HG03558 (cell line): Measurements from ENCODE around the gene GRIK5.
"Not testable (repeated sequence)": the region's sequence is repeated elsewhere in the genome, so short reads cannot be mapped to it uniquely, and the experiment has no call there.

ENCODE experiments used
- ATAC-seq: cut with Tn5 transposase; IDR thresholded peaks from one replicate; pipeline ENCODE4 v1.9.1; 2021; ENCODE audit warnings: moderate number of reproducible peaks; ENCODE audit not compliant: unreplicated experiment; ENCODE audit errors: extremely low read depth

GRIK5 gene

DNA sequence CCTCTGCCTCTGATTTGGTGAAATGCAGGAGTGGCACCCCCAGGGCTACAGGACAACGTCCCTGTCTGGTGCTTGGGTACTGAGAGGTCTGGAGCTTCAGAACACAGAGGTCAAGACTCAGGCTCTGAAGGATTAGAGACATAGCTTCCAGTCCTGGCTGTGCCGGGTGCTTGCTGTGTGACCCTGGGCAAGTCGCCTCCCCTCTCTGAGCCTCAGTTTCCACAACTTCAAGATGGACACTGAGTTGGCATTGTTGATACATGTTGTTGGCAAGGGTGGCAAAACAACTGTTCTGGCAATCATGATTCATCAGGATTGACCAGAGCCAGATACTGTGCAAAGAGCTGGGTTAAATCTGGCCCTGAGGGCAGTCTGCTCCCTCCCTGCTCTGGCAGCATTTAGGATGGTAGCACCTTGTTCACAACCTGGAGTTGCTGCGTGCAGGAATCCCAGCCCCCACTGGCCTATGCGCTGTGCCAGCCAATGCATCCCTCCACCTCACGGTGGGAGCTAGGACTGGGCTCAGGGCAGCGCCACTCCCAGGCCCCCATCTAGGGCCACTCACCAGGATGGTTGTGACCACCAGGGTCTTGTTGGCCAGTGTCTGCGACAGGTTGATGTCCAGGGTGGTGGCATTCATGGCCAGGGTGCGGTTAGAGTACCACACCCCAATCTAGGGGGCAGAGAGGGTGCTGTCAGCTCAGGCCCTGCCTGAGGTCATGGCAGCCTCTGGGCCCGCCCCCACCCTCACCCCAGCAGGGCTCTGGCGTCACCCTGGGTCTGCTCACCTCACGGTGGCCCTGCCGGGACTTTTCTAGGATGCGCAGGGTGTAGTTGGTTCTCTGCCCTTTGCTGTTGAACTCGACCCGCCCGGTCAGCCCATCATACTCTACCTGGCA lies 16.7 kb downstream of the GRIK5 start:
- no peak for ATAC-seq

DNA sequence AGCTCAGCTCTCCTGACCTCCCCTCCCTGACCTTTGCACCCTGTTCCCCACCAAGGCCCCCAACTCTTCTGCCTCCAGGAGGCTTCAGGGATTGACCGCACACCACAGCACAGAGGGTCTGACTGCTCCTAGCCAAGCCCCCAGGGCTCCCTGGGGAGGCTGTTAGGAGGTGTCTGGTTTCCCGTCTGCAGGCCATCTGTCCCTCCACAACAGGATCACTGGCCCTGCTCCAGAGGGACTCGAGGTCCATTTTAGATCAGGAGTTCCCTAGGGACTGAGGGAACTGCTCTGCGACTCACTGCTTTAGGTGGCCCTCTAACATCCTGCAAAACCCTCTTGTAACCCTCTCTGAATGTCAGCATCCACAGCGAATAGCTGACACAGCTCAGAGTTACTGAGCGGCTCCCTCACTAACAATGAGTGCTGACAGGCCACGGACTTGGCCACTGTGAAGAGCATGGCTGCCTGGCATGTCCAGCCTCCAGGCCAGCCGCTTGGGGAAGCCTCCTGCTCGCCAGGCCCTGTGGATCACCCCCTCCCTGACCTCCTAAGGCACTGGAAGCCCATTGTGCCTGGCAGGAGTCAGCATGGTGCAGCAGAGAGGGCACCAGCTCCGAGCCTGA lies 17.7 kb downstream of the GRIK5 start:
- no peak for ATAC-seq

DNA sequence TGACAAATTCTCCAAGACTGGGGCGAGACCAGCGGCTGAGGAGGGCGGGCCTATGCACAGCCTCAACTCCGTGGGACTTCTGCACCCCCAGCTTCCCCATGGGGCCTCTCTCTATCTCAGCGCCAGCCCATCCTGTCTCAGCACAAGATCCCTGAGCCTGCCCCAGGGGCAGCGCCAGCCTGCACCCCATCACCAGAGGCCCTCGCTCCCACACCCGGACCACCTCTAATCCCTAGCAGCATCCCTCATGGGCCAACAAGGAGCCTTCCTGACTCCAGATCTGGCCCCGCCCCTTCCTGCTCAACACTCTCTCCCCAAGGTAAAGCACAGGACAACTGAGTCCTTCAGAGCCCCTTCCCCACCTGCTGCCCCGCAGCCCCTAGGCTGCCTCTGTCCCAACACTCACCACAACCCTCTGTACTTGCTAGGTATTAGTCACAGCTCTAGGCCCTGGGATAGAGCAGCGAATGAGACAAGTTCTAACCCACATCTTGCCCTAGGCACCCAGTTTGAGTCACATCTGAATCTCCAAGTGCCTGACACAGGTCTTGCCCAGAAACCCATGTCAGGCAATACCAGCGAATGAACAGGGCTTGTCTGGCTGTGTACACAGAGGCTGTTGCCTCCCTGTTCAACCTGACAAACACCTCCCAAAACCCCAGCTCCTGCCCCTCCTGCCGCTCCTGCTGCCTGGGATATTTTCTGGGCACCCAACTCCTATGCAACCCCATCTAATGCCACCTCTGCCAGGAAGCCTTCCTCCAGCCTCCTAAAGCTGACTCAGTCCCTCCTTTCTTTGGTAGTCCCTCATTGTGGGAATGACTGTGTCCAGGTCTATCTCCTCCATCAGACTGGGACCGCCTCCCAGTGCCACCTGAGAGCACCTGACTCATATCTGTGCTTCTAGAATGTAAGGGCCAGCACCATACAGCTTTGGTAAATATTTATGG lies 18.6 kb downstream of the GRIK5 start:
- no peak for ATAC-seq

DNA sequence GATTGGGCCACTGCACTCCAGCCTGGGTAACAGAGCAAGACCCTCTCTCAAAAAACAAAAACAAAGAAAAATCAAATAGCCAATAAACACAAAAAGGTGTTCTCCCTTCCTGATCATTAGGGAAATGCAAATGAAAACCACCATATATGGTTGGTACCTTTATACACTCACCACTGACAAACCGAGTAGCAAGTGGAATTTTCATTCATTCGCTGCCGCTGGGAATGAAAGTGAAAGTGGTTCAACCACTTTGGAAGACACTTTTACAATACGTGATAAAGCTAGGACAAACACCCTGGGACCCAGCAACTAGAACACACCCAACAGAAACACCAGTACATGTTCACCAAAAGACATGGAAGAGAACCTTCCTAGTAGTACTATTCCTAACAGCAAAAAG lies 21.0 kb downstream of the GRIK5 start:
- ATAC-seq = no peak

DNA sequence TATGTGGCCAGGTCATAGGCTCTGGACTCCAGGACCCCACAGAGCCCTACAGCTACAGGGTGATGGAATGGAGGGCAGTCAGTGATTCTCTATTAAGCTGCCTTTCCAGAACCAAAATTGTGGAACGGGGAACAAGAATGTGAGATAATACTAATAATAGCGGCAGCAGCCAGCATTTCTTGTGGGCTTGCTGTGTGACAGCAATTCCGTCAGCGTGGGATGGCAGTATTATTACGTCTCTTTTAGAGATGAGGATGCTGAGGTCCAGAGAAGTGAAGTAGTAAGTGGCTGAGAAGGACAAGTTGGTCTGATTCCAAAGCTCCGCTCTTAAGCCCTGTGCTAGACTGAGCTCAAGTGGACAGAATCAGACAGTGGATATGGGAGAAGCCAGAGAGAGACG lies 24.4 kb downstream of the GRIK5 start:
- no peak for ATAC-seq

DNA sequence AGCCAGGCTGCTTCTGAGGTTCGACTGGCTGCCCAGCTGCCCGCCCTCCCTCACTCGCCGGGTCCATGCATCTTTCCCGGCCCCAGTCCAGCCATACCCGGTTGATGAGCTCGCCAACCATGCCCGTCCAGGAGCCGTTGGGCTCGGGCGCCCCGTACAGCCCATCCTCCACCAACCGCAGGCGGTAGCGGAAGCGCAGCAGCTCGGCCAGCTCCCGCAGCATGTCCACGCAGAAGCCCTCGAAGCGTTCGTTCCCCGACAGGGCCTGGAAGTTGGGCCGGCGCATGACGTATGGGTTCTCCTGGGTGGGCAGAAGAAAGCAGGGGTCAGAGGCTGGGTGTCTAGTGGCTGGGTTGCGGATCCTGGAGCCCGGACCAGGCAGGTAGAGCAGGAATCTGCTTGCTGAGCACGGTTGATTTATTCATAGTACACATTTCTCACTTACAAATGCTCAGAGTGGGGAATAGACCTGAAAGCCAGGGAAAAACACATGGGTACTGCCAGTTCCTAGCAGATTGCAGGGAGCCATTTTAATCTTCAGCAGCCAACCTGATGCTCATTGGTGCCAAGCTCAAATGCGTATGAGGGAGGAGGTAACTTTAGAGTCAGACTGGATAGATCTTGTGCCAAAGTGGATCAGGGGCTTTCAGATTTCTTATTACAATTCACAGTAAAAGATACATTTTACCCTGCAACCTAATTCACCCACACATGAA lies 27.4 kb downstream of the GRIK5 start:
- no peak for ATAC-seq

DNA sequence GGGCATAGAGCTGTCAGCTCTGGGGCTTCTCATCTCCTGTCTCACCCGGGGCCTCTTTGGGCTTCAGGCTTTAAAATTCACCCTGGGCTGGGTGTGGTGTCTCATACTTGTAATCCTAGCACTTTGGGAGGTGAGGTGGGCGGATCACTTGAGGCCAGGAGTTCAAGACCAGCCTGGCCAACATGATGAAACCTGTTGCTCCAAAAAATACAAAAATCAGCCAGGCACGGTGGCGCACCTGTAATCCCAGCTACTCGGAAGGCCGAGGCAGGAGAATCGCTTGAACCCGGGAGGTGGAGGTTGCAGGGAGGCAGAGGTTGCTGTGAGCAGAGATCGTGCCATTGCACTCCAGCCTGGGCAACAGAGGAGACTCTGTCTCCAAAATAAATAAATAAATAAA lies 29.5 kb downstream of the GRIK5 start:
- not testable (repeated sequence) for ATAC-seq

DNA sequence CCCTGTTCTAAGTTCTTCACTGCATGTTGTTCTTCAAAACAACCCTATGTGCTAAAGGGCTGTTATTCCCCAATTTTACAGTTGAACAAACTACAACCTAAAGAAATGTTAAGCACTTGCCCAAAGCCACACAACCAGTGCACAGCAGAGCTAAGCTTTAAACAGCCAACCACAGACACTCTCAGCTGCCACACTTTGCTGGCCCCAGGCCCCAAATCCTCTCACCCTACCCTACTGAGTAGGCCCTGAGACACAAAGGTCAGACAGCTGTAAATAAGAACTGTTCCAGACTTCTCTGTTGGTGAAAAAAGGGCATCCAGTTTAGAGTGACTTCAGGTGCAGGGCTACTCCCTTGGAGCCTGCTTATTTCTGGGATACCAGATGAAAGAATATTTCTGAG lies 30.0 kb downstream of the GRIK5 start:
- ATAC-seq = no peak

DNA sequence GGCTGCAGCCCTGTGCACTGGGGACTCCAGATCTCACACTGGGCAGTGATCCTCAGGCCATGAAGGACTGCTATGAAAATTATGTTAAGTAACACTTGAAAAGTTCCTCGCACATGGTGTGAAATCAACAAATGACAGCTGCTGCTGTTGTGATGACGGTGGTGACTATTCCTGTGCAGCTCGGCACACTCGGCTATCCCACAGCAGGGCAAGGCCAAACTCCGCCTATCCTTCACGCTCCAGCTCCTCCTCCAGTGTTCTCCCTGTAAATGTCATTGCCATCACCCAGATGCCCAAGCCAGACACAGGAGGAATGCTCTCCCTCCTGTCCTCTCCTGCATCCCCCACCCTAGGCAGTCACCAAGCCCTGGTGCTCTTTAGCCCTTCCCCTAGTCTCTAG lies 31.3 kb downstream of the GRIK5 start:
- ATAC-seq = no peak

DNA sequence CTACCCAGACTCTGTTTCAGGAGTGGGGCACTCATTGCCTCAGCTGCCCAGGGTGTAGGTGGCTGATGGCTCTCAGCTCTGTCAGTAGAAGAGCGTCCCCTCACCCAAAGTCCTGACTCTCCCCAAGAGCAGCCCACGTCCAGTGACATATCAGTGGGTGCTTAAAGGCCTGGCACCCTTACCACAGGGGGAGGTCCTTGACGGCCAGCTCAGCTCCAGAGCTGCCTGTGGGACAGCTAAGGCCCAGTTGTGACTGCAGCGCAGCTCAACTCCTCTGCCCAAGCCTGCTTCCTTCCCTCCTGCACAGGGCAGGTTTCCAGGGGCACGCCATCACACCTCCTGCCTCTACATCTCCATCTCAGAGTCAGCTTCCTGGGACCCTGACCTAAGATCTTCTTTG lies 32.4 kb downstream of the GRIK5 start:
- ATAC-seq = no peak

DNA sequence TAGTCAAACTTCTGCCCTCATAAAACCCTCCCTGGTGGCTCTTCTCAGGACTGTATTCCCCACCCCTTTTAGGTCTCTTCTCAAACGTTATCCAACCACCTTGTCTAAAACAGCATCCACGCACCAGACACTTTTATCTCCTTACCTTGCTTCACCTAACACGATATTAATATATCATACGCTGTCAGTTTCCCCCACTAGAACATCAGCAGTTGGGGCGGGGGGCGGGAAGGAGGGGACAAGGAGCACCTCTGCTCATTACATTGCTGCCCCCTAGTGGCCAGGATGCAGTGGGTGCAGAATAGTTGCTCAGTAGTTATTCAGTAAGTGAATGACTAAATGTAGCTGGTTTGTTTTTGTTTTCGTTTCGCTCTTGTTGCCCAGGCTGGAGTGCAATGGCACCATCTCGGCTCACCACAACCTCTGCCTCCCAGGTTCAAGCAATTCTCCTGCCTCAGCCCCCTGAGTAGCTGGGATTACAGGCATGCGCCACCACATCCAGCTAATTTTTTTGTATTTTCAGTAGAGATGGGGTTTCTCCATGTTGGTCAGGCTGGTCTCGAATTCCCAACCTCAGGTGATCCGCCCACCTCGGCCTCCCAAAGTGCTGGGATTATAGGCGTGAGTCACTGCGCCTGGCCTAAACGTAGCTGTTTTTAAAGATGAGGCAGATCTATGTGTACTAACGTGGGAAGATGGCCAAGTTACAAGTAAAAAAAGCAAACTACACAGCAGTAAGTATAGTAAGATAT lies 35.2 kb downstream of the GRIK5 start:
- not testable (repeated sequence) for ATAC-seq

DNA sequence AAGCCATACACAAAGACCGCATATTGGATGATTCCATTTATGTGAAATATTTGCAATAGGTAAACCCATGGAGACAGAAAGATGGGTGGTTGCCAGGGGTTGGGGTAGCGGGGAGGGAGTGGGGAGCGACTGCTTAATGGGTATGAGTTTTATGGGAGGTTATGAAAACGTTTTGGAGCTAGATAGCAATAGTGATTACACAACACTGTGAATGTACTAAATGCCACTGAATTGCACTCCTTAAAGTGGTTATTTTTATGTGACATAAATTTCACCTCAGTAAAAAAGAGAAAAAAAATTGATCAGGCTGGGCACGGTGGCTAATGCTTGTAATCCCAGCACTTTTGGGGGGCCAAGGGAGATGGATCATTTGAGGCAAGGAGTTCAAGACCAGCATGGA lies 36.6 kb downstream of the GRIK5 start:
- no peak for ATAC-seq

DNA sequence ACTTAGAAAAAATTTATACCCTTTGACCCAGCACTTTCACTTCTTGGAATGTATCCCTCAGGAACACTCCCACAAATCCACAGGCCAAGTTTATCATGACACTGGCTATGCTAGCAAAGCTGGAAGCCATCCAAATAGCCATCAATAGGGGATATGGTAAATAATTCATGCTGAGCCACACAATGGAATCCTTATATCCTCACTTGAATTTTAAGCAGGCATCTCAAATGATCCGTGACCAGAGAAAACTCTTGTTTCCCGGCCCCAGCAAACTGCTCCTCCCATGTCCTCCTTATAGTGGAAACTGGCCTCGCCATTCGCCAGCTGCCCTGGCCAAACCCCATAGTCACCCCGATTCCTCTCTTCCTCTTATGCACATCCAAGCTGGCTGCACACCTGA lies 37.6 kb downstream of the GRIK5 start:
- ATAC-seq = no peak

DNA sequence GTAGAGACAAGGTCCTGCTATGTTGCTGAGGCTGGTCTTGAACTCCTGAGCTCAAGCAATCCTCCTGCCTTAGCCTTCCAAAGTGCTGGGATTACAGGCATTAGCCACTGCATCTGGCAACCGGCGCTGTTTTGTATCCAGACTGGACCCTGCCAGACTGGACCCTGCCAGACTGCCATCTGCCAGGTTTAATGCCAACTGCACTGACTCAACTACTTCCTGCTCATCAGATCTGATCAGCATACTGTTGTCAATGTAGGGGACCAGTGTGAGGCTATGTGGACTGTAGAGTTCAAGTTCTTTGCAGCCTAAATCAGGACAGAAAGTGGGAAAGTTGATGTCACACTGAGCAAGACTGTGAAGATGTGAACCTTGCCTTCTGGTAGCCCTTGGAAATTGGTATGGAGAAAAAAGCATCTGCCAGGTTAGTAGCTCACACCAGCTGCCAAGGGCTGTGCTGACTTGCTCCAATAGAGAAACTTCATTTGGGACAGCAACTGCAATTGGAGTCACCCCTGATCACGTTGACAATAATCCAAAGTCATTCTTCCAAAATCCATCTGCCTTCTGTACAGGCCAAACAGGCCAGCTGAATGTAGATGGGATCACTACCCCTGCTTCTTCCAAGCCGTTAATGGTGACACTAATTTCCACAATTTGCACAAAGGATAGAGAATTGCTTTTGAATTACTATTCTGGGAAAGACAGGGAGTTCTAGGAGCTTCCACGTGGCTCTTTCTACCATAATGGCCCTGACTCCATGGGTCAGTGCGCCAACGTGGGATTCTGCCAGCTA lies 39.2 kb downstream of the GRIK5 start:
- ATAC-seq = no peak

DNA sequence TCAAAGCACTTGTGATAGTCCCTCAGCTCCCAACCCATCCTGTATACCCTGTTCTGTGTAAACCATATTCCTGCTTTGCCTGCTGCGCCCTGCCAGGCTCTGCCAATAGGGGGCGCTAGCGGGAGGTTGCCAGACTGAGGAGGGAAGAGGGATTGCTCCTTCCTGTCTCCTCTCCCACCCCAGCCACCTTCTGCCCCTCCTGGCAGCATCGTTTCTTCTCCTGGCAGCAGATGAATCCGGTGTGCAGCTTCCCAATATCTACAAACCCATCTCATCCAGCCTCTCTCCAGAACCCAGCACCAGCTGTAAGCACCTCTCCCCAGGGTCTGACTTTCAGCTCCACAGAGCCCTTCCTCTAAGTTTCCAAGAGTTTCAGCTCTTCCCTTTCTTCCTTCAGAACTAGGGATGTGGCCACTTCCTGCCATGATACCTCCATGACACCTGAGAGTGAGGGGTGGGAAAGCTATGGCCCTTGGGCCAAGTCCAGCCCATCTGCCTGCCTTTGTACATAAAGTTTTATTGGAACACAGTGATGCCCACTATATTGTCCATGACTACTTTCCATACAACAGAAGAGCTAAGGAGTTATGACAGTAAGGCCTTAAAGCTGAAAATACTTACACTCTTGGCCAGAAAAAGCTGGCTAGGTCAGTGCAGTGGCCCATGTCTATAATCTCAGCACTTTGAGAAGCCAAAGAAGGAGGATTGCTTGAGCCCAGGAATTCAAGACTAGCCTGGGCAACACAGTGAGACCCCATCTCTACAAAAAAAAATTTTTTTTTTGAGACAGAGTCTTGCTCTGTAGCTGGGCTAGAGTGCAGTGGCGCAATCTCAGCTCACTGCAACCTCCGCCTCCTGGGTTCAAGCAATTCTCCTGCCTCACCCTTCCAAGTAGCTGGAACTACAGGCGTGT lies 41.4 kb downstream of the GRIK5 start:
- no peak for ATAC-seq

DNA sequence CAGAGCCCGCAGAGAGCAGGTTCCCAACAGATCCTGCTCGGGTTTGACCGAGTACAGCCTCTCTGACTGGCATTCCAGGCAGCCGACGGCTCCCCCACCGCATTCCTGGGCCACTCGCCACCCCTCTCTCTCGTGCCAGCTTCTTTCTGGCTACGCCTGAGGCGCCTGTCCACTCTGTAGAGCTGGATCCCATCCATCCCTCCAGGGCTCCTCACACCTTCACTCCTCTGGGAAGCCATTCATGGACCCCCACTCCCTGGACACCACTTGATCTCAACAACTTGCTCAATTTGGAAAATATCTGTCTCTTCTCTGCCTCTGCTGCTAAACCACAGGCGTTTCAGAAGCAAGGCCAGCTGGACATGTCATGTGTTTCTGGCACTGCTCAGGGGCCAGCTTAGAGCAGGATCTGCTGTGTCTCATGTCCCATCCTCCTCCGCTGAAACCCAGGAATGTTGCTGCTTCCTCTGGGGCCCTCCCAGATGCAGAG lies 45.3 kb downstream of the GRIK5 start:
- ATAC-seq = no peak

DNA sequence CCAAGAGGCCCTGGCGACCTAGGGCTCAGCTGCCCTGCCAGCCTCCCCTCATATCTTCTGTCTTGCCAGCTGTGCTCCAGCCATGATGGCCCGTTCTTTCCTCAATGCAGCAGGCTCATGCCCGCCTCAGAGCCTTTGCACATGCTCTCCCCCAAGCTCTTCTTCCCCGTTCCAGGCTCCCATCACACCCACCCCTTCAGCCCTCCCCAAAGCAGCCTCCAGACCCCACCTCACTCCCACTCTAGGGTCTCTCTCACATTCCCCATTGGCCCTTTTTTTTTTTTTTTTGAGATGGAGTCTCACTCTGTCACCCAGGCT lies 46.1 kb downstream of the GRIK5 start:
- ATAC-seq = no peak
